ENCODE results near the gene ARHGEF18.

DNA sequence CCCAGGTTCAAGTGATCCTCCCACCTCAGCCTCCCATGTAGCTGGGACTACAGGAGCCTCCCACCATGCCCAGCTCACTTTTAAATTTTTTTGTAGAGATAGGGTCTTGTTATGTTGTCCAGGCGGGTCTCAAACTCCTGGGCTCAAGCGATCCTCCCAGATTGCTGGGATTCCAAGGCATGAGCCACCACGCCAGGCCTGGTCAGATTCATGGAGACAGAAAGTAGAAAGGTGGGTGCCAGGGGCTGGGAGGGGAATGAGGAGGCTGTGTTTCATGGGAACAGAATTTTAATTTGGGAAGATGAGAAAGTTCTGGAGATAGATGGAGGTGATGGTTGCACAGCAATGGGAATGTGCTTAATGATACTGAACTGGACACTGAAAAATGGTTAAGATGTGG, 22.3 kb downstream of the ARHGEF18 start:
- TF ChIP-seq CTCF (conservative IDR thresholded peaks at IDR 0.05; ENCODE audit: low read length) (no peak), EZH2phosphoT487 (IDR thresholded peaks at IDR 0.05; ENCODE audit: borderline replicate concordance) (no peak)

Data from Loucy (cell line).